Fibroblast of mammary gland (primary cell): ENCODE measurements around the gene H6PD.
A peak's percentile ranks its signal among the peaks of the same experiment; 100 is the strongest.

Experiments used
- DNase-seq: peaks from one replicate; pipeline ENCODE4 v3.0.0-alpha.2; 2010; ENCODE audit warnings: low read depth
- H3K4me3 ChIP-seq: 2 replicates; pipeline ENCODE4 v1.5.1; 2011; ENCODE audit warnings: low read depth, mild to moderate bottlenecking, low read length, moderate library complexity; ENCODE audit not compliant: control insufficient read depth
- TF ChIP-seq, protein P1 (sequence below): conservative IDR thresholded peaks from 2 replicates; pipeline ENCODE4 v1.5.1; 2011; ENCODE audit warnings: low read depth, low read length, inconsistent platforms; ENCODE audit not compliant: control insufficient read depth, insufficient read depth

The H6PD gene

GRCh38 chr1:9300573-9300972 is 66.0 kb downstream of the H6PD start:
- DNase-seq: no peak
- TF ChIP-seq, protein P1, sequence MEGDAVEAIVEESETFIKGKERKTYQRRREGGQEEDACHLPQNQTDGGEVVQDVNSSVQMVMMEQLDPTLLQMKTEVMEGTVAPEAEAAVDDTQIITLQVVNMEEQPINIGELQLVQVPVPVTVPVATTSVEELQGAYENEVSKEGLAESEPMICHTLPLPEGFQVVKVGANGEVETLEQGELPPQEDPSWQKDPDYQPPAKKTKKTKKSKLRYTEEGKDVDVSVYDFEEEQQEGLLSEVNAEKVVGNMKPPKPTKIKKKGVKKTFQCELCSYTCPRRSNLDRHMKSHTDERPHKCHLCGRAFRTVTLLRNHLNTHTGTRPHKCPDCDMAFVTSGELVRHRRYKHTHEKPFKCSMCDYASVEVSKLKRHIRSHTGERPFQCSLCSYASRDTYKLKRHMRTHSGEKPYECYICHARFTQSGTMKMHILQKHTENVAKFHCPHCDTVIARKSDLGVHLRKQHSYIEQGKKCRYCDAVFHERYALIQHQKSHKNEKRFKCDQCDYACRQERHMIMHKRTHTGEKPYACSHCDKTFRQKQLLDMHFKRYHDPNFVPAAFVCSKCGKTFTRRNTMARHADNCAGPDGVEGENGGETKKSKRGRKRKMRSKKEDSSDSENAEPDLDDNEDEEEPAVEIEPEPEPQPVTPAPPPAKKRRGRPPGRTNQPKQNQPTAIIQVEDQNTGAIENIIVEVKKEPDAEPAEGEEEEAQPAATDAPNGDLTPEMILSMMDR: no peak
- no peak overlapping the region for H3K4me3 ChIP-seq

- no peak overlapping the region for H3K4me3 ChIP-seq
- peak; percentile 94 for DNase-seq
- TF ChIP-seq, protein P1: no peak
Observed at GRCh38 chr1:9302745-9303524, 68.4 kb downstream of the H6PD start.

GRCh38 chr1:9303916-9304315 is 69.3 kb downstream of the H6PD start:
- TF ChIP-seq, protein P1: no peak
- DNase-seq: no peak
- no peak overlapping the region for H3K4me3 ChIP-seq

DNA sequence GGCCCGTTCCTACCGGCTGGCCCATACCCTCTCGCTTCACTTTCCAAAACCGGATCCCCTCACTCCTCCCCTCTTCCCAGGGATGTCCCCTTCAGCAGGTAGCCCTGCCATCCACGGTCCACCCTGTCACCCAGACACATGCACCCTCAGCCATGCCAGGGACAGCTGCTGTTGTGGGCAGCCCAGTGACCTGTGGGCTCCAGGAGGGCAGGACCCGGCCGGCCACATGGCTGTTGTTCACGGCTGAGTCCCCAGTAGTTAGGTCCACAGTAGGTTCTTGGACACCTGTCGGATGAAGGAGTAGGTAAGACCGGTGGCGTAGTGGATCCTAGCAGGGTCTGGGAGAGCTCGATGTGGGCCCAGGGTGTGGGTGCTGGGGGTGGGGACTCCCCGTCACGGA is 70.6 kb downstream of the H6PD start:
- H3K4me3 ChIP-seq: no peak overlapping the region
- TF ChIP-seq, protein P1: no peak
- DNase-seq: no peak

- TF ChIP-seq, protein P1: no peak
- H3K4me3 ChIP-seq: no peak overlapping the region
- no peak for DNase-seq
Observed at GRCh38 chr1:9306006-9306405, 71.4 kb downstream of the H6PD start.

DNA sequence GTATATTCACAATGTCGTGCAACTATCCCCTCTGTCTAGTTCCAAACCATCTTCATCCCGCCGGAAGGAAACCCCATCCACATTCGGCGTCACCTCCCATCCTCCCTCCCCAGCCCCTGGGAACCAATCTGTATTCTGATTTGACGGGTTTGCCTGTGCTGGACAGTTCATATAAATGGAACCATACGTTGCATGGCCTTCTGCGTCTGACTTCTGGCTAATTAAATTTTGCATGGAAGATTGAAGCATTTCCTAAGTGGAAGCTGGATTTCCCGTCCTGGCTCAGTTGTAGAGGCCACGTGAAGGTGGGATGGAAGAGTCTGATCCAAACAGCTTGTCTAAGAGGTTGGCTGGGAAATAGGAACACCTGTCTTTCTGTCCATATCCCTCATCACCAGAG is 72.7 kb downstream of the H6PD start:
- DNase-seq: no peak
- TF ChIP-seq, protein P1: no peak
- H3K4me3 ChIP-seq: no peak overlapping the region
